ENCODE data around the gene DERL3.

The DERL3 gene

DNA sequence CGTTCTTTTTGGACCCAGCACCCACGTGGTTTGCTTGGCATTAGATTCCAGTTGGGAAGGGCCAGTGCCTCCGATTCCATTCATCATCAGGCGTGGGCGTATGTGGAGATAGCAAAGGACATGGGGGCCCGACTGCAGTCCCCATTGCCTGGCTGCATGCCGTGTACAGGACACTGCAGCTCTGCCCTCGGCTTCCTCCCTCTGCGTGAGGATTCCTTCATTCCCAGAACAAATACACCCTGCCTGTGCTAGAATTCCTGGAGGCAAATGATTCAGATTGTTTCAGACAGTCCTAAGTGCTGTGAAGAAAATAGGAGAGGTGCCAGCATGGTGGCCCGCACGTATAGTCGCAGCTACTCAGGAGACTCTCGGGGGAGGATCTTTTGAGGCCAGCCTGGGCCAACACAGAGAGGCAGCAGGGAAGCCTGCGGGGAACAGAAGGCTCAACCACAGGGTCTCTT is 15.4 kb downstream of the DERL3 start:
- H3K4me3 ChIP-seq (ENCODE audit: low read length): no peak overlapping the region
- TF ChIP-seq, protein P1, sequence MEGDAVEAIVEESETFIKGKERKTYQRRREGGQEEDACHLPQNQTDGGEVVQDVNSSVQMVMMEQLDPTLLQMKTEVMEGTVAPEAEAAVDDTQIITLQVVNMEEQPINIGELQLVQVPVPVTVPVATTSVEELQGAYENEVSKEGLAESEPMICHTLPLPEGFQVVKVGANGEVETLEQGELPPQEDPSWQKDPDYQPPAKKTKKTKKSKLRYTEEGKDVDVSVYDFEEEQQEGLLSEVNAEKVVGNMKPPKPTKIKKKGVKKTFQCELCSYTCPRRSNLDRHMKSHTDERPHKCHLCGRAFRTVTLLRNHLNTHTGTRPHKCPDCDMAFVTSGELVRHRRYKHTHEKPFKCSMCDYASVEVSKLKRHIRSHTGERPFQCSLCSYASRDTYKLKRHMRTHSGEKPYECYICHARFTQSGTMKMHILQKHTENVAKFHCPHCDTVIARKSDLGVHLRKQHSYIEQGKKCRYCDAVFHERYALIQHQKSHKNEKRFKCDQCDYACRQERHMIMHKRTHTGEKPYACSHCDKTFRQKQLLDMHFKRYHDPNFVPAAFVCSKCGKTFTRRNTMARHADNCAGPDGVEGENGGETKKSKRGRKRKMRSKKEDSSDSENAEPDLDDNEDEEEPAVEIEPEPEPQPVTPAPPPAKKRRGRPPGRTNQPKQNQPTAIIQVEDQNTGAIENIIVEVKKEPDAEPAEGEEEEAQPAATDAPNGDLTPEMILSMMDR (conservative IDR thresholded peaks at IDR 0.05; ENCODE audit: low read length): no peak
- DNase-seq (ENCODE audit: low read depth): no peak

DNA sequence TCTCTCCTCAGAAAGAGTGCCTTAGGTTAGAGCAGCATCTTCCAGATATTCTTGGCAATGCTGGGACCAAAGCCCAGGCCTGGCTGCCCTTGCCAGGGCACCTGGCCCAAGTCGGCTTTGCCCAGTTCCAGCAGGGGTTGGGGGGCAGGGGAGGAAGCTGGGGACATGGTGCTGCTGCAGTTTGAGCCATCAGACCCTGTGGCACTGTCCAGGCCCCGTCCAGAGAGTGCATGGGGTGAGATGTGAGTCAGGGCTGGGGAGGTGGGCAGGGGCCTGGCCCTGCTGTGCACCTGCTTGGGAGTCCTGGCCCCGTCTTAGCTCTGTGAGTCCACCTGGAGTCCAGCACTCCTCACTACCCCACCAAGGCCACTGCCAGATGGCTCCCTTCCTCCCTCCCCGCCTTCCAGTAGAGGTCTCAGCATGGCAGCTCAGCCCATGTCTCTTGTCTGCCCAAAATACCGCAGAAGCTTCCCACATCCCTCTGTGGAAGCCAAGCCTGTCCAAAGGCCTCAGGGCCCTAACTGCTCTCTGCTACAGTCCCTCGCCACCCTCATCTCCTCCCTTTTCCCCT is 16.6 kb downstream of the DERL3 start:
- TF ChIP-seq, protein P1 (conservative IDR thresholded peaks at IDR 0.05; ENCODE audit: low read length): no peak
- no peak overlapping the region for H3K4me3 ChIP-seq (ENCODE audit: low read length)
- no peak for DNase-seq (ENCODE audit: low read depth)

DNA sequence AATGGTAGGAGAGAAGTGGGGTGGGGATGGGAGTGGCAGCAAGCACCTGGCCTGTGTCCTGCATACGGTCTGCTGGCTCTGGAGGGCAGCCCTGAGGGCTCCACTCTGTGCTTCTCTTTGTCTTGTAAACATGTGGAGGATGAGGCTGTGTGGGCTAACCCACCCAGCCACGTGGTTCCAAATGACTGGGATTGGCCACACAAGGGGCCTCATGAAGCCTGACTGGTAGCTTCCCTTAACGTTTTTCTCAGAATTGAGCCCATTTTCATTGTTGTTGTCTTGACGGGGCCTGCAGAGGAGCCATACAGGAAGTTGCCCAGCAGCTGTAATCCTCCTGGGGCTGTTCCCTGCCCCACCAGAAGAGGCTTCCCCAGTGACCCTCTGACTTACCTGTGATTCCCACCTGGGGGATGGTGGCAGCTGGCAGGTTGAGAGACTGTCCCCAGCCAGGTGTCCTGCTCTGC is 18.0 kb downstream of the DERL3 start:
- H3K4me3 ChIP-seq (ENCODE audit: low read length): no peak overlapping the region
- no peak for DNase-seq (ENCODE audit: low read depth)
- TF ChIP-seq, protein P1 (conservative IDR thresholded peaks at IDR 0.05; ENCODE audit: low read length): no peak

DNA sequence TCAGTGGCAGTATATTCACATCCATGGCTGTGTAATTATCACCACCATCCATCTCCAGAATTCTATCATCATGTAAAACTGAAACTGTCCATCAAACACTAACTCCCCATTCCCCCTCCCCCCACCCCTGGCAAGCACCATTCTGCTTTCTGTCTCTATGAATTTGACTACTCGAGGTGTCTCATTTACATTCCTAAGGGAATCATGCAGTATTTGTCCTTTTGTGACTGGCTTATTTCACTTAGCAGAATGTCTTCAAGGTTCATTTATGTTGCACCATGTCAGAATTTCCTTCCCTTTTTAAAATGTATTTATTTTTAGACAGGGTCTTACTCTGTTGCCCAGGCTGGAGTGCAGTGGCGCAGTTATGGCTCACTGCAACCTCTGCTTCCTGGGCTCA is 20.3 kb downstream of the DERL3 start:
- TF ChIP-seq, protein P1 (conservative IDR thresholded peaks at IDR 0.05; ENCODE audit: low read length): no peak
- DNase-seq (ENCODE audit: low read depth): no peak
- H3K4me3 ChIP-seq (ENCODE audit: low read length): no peak overlapping the region

DNA sequence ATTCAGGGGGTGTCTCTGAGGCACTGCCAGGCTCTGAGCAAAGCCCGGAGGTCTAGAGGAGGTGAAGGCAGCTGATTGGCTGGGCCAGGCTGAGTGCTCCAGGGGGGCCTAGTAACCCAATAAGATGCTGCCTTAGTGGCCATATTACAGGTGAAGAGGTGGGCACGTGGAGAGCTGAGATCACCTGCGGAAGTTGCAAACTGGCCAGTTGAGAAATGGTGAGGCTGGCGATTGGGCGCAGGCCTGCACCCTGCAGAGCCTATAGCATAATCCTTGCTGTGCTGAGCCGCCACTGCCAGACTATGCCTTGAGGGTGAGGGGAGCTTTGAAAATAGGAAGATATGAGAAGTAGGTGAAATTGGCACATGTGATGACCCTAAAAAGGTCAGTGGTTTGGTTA is 21.7 kb downstream of the DERL3 start:
- TF ChIP-seq, protein P1 (conservative IDR thresholded peaks at IDR 0.05; ENCODE audit: low read length): no peak
- no peak overlapping the region for H3K4me3 ChIP-seq (ENCODE audit: low read length)
- DNase-seq (ENCODE audit: low read depth): no peak

DNA sequence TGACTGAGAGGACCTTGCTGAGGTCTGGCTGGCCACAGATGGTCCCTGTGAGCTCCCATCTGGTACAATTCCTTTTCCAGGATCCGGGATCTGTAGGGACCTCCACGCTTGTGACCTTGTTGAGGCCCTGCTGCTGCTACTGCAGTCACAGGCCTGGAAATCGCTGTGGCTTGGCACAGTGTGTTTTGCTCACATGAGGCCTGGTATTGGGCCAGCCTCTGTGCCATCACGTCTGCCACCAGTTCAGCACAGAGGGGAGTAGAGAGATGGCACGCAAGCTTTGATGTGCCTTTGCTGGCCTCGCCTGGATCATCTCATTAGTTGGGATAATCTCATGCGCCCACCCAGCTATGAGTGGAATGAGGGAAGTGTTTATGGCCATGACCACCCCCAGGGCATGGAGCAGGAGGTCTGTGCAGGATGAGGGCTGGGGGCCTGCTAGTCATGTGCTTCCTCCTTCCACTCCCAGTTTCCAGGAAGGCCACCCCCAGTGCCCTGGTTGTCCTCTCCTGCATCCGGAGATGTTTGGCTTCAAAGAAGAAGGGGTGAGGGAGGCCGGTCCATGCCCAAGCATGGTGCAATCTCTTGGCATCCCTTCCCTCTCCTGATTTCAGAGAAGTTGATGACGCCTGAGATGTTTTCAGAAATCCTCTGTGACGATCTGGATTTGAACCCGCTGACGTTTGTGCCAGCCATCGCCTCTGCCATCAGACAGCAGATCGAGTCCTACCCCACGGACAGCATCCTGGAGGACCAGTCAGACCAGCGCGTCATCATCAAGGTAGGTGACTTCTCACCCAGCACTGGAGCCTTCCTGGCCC is 22.4 kb downstream of the DERL3 start:
- TF ChIP-seq, protein P1 (conservative IDR thresholded peaks at IDR 0.05; ENCODE audit: low read length): no peak
- H3K4me3 ChIP-seq (ENCODE audit: low read length): no peak overlapping the region
- DNase-seq (ENCODE audit: low read depth): peak; percentile 57

Data from AG10803 (cell line).